IMR-90 (cell line): Measurements from ENCODE around the gene NDUFAF8. TPM values are rescaled to one million over a fixed set of nuclear protein-coding genes. Genes with fewer than 3 reads are reported as not detected.

Experiments
- ATAC-seq: fragments of 200-7000 bp; cut with Tn5 transposase; 2 replicates; pipeline ENCODE4 v1.9.1; 2020; ENCODE audit warnings: low read depth, mild to moderate bottlenecking, moderate library complexity
- BruUV-seq: library from RNA; stranded (reverse); fragments of 400-500 nt; replicated peaks from 2 replicates; lab custom pipeline; 2021; lab: Mats Ljungman, UMichigan
- CTCF ChIA-PET: fragments of 300-600 bp; formaldehyde crosslinking; extraction: SDS; loops from one replicate; lab custom pipeline; 2021; ENCODE audit warnings: antibody characterized with exemption; lab: Yijun Ruan, JAX
- POLR2A ChIA-PET: fragments of 300-600 bp; sonication (Branson Sonifier 250); formaldehyde crosslinking; loops from one replicate; lab custom pipeline; 2022; ENCODE audit warnings: antibody characterized with exemption; ENCODE audit not compliant: unreplicated experiment; lab: Charles Lee
- DNase-seq: peaks from one replicate; pipeline ENCODE4 v3.0.0; 2013
- H2AFZ ChIP-seq: replicated peaks from 2 replicates; pipeline ENCODE3; 2013; ENCODE audit warnings: low read length, mild to moderate bottlenecking; ENCODE audit not compliant: poor library complexity
- H2AK5ac ChIP-seq: 2 replicates; pipeline ENCODE4 v1.6.1; 2013; ENCODE audit warnings: low read depth, low read length, inconsistent platforms
- H2AK9ac ChIP-seq: replicated peaks from 2 replicates; pipeline ENCODE3; 2013; ENCODE audit warnings: mild to moderate bottlenecking, low read depth, low read length, moderate library complexity; ENCODE audit not compliant: poor library complexity
- H2BK120ac ChIP-seq: 2 replicates; pipeline ENCODE4 v1.6.1; 2013; ENCODE audit warnings: low read depth, low read length, inconsistent platforms
- H2BK15ac ChIP-seq: 3 replicates; pipeline ENCODE4 v1.6.1; 2013; ENCODE audit warnings: low read depth, low read length, inconsistent platforms
- H2BK20ac ChIP-seq: 2 replicates; pipeline ENCODE4 v1.6.1; 2013; ENCODE audit warnings: low read depth, mild to moderate bottlenecking, inconsistent platforms, low read length, moderate library complexity
- H2BK5ac ChIP-seq: 2 replicates; pipeline ENCODE4 v1.6.1; 2013; ENCODE audit warnings: mild to moderate bottlenecking, low read depth, low read length, inconsistent platforms; ENCODE audit not compliant: poor library complexity, severe bottlenecking
- H3K14ac ChIP-seq: replicated peaks from 2 replicates; pipeline ENCODE4 v1.6.1; 2013; ENCODE audit warnings: low read depth, low read length, inconsistent platforms
- H3K18ac ChIP-seq: 2 replicates; pipeline ENCODE4 v1.6.1; 2013; ENCODE audit warnings: low read depth, low read length, control low read depth
- H3K23ac ChIP-seq: 2 replicates; pipeline ENCODE4 v1.6.1; 2013; ENCODE audit warnings: low read depth, low read length, inconsistent platforms
- H3K27ac ChIP-seq: 2 replicates; pipeline ENCODE4 v1.5.1; 2013; ENCODE audit warnings: mild to moderate bottlenecking, control low read depth, low read length; ENCODE audit not compliant: insufficient read depth
- H3K27me3 ChIP-seq: 2 replicates; pipeline ENCODE4 v1.6.1; 2013; ENCODE audit warnings: low read length; ENCODE audit not compliant: control insufficient read depth, insufficient read depth
- H3K36me3 ChIP-seq: 2 replicates; pipeline ENCODE4 v1.6.1; 2013; ENCODE audit warnings: low read length, mixed read lengths; ENCODE audit not compliant: control insufficient read depth, insufficient read depth
- H3K4ac ChIP-seq: 2 replicates; pipeline ENCODE4 v1.6.1; 2013; ENCODE audit warnings: low read depth, low read length, inconsistent platforms
- H3K4me1 ChIP-seq: 2 replicates; pipeline ENCODE4 v1.6.1; 2013; ENCODE audit warnings: low read length, mixed read lengths; ENCODE audit not compliant: control insufficient read depth, insufficient read depth
- H3K4me2 ChIP-seq: 2 replicates; pipeline ENCODE4 v1.6.1; 2013; ENCODE audit warnings: low read depth, mild to moderate bottlenecking, control low read depth, low read length, moderate library complexity
- H3K4me3 ChIP-seq: 2 replicates; pipeline ENCODE4 v1.5.1; 2013; ENCODE audit warnings: low read depth, mild to moderate bottlenecking, control low read depth, low read length, moderate library complexity; ENCODE audit not compliant: insufficient read depth
- H3K56ac ChIP-seq: 2 replicates; pipeline ENCODE4 v1.6.1; 2013; ENCODE audit warnings: low read length, inconsistent platforms; ENCODE audit not compliant: insufficient read depth; ENCODE audit errors: extremely low read depth
- H3K79me1 ChIP-seq, 2 experiments: 2 replicates each; pipeline ENCODE4 v1.6.1; 2013; ENCODE audit warnings: low read length in 2 of 2, inconsistent platforms in 1 of 2, low read depth in 1 of 2
- H3K9ac ChIP-seq: 2 replicates; pipeline ENCODE4 v1.6.1; 2013; ENCODE audit warnings: low read depth, low read length, control low read depth
- H3K9me1 ChIP-seq: 2 replicates; pipeline ENCODE4 v1.6.1; 2013; ENCODE audit warnings: low read length, inconsistent platforms; ENCODE audit not compliant: insufficient read depth
- H3K9me3 ChIP-seq: 2 replicates; pipeline ENCODE4 v1.6.1; 2013; ENCODE audit warnings: low read length; ENCODE audit not compliant: control insufficient read depth, insufficient read depth
- H4K20me1 ChIP-seq: 2 replicates; pipeline ENCODE4 v1.6.1; 2013; ENCODE audit warnings: low read length, inconsistent platforms; ENCODE audit not compliant: insufficient read depth
- H4K5ac ChIP-seq: 2 replicates; pipeline ENCODE4 v1.6.1; 2013; ENCODE audit warnings: mild to moderate bottlenecking, low read depth, low read length, control low read depth
- H4K8ac ChIP-seq, 2 experiments: 2 replicates each; pipeline ENCODE4 v1.6.1; 2013; ENCODE audit warnings: low read depth in 2 of 2, low read length in 2 of 2, control low read depth in 1 of 2, inconsistent platforms in 1 of 2
- H4K91ac ChIP-seq: 2 replicates; pipeline ENCODE4 v1.6.1; 2013; ENCODE audit warnings: low read depth, low read length, inconsistent platforms; ENCODE audit not compliant: insufficient read depth
- CHD1 ChIP-seq: IDR thresholded peaks from 2 replicates; pipeline ENCODE4 v1.6.1; 2012; ENCODE audit warnings: low read depth, low read length, improper control_type of control experiment
- MAFK ChIP-seq: IDR thresholded peaks from 2 replicates; pipeline ENCODE4 v1.6.1; 2012; ENCODE audit warnings: low read depth, low read length, improper control_type of control experiment
- NFE2L2 ChIP-seq: fragments of 150-350 bp; IDR thresholded peaks from 2 replicates; pipeline ENCODE4 v1.6.1; 2016; ENCODE audit warnings: low read depth, mild to moderate bottlenecking, low read length
- RAD21 ChIP-seq: IDR thresholded peaks from 2 replicates; pipeline ENCODE4 v1.6.1; 2012; ENCODE audit warnings: low read length, improper control_type of control experiment
- SMC3 ChIP-seq: fragments of 150-350 bp; IDR thresholded peaks from 2 replicates; pipeline ENCODE4 v1.6.1; 2016; ENCODE audit warnings: low read depth, mild to moderate bottlenecking, antibody characterized with exemption, low read length, moderate library complexity
- WGBS, 2 experiments: methylation state at CpG; one replicate each; pipeline versions ENCODE4 v1.1.5 to v1.1.7; 2013; ENCODE audit warnings: missing lambda C conversion rate in 2 of 2; ENCODE audit not compliant: insufficient read length in 1 of 2; ENCODE audit errors: extremely low coverage in 2 of 2; 5-methylcytosine and 5-hydroxymethylcytosine counted together
- dilution Hi-C: fragments of 300-500 bp; cut with HindIII; formaldehyde crosslinking; loops from one replicate; pipeline ENCODE4 v1.14.3; 2018; ENCODE audit warnings: low sequenced_read_pairs; ENCODE audit not compliant: unreplicated experiment
- in situ Hi-C: fragments of 300-500 bp; cut with MboI; formaldehyde crosslinking; loops from 3 replicates; pipeline ENCODE4 v1.14.3; 2019; ENCODE audit warnings: low sequenced_read_pairs, inconsistent platforms, mixed read lengths
- intact Hi-C: fragments of 100-400 bp; cut with micrococcal nuclease; formaldehyde crosslinking; loops from 2 replicates; pipeline ENCODE4 v1.10.0; 2022
- polyA plus RNA-seq, 3 experiments: library from polyadenylated mRNA; depleted of rRNA; stranded (reverse); fragments of >200 nt; gene quantifications; 2 replicates each; pipeline ENCODE4 v1.2.3, GENCODE V29; 2012; ENCODE audit warnings: low replicate concordance in 1 of 3
- total RNA-seq: library from RNA; depleted of rRNA; stranded (reverse); fragments of >200 nt; gene quantifications from 2 replicates; pipeline ENCODE4 v1.2.3, GENCODE V29; 2012
- TF ChIP-seq, protein P1 (sequence below): conservative IDR thresholded peaks from 2 replicates; pipeline ENCODE4 v1.5.1; 2012; ENCODE audit warnings: mild to moderate bottlenecking, low read depth, low read length, improper control_type of control experiment

The NDUFAF8 gene
- total and polyA plus RNA-seq, 2 of the 4 experiments (the other 2 are of a cell fraction): 11.1 to 65.0 TPM

DNA sequence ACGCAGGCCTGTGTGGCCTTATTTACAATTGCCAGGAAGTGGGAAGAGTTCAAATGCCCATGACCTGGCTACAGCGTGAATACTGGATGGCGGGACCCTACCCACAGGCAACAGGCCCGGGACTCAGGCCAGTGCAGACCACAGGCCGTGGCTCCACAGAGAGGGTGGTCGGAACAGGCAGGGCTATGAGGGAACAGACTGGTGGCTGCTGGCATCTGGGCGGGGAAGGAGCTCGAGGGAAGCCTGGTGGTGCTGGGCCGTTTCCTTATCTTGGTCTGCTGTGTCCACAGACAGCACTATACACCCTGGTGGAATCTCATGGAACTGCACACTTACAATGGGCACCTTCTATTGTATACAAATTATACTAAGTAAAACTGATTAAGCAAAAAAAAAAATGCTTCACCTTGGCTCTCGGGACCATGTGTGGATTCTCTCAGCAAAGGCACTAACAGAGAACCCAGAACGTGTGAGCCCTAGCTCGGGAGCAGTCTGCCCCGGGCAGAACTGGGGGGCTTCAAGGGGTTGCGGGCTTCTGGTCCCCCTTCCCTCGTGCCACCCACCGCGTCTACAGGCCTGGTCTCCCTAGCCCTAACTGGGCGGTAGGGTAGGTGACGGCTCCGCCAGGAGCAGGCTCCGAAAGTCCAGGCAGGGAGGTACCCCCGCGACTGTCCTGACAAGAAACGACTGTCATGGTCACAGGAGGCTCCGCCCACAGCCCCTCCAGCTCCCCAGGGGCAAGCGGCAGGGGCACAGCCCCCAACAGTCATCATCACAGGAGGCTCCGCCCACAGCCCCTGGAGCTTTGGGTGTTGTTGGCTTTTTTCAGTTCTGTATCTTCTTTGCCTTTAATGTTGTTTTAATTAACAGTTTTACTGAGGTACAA is 38.2 kb upstream of the NDUFAF8 start:
- Histone ChIP-seq H3K27me3 (no peaks in the 10 kb centered on the region), H3K36me3 (peaks cover 4% of the 10 kb centered on the region), H3K4me1 (no peaks in the 10 kb centered on the region), H3K4me3 (no peak overlapping the region), H2BK15ac (no peak overlapping the region), H2BK5ac (no peak overlapping the region), H2AK5ac (no peak overlapping the region), H3K23ac (no peak overlapping the region), H3K27ac (no peak overlapping the region), H3K9me3 (no peaks in the 10 kb centered on the region), H3K18ac (no peak overlapping the region), H2AK9ac (peak overlapping the region; percentile 22), H4K5ac (no peak overlapping the region), H2AFZ (peak overlapping the region; percentile 78), H2BK120ac (no peak overlapping the region), H3K4ac (no peak overlapping the region), H4K8ac (no peak overlapping the region), H3K9ac (no peak overlapping the region), H3K9me1 (no peaks in the 10 kb centered on the region), H3K4me2 (no peak overlapping the region), H3K56ac (no peak overlapping the region), H4K20me1 (peaks cover 5% of the 10 kb centered on the region; the same call in 1 of the 2 replicates), H3K79me1 (no peaks in the 10 kb centered on the region), H2BK20ac (no peak overlapping the region), H4K91ac (no peak overlapping the region), H3K14ac (no peak overlapping the region)
- TF ChIP-seq MAFK (peak; percentile 3; the same call in 1 of the 2 replicates), NFE2L2 (no peak), CHD1 (no peak), SMC3 (peak; percentile 58), RAD21 (peak; percentile 55)
- TF ChIP-seq, protein P1, sequence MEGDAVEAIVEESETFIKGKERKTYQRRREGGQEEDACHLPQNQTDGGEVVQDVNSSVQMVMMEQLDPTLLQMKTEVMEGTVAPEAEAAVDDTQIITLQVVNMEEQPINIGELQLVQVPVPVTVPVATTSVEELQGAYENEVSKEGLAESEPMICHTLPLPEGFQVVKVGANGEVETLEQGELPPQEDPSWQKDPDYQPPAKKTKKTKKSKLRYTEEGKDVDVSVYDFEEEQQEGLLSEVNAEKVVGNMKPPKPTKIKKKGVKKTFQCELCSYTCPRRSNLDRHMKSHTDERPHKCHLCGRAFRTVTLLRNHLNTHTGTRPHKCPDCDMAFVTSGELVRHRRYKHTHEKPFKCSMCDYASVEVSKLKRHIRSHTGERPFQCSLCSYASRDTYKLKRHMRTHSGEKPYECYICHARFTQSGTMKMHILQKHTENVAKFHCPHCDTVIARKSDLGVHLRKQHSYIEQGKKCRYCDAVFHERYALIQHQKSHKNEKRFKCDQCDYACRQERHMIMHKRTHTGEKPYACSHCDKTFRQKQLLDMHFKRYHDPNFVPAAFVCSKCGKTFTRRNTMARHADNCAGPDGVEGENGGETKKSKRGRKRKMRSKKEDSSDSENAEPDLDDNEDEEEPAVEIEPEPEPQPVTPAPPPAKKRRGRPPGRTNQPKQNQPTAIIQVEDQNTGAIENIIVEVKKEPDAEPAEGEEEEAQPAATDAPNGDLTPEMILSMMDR: peak; percentile 65
- intact Hi-C loops: loop anchor here (1.0 kb wide), 1 partner anchor 59 kb away; no protein-coding TSS in a partner anchor
- WGBS, 2 experiments: 96% methylated on average over 5 of the region's 27 CpGs; no CpG with 5 or more reads in 1 of the 2 experiments
- CTCF ChIA-PET: interaction anchor here (0.6 to 1.0 kb wide), 4 partner anchors 9 to 416 kb away, joined by 3 to 4 read pairs (median 3); no protein-coding TSS in a partner anchor
- POLR2A ChIA-PET: no interaction called here
- dilution Hi-C loops: no loop called here
- DNase-seq (peak; percentile 72), ATAC-seq (peak; percentile 100)
- in situ Hi-C loops: no loop called here
- no TSS peak for BruUV-seq
